ENCODE measurements around the gene IDUA. TPM values are rescaled to one million over a fixed set of nuclear protein-coding genes. Genes with fewer than 3 reads are reported as not detected.

Gene IDUA
- total and polyA plus RNA-seq, 2 donors (not counting 1 experiment from before 2014, with no cell fraction given): 57.0 to 67.4 TPM

DNA sequence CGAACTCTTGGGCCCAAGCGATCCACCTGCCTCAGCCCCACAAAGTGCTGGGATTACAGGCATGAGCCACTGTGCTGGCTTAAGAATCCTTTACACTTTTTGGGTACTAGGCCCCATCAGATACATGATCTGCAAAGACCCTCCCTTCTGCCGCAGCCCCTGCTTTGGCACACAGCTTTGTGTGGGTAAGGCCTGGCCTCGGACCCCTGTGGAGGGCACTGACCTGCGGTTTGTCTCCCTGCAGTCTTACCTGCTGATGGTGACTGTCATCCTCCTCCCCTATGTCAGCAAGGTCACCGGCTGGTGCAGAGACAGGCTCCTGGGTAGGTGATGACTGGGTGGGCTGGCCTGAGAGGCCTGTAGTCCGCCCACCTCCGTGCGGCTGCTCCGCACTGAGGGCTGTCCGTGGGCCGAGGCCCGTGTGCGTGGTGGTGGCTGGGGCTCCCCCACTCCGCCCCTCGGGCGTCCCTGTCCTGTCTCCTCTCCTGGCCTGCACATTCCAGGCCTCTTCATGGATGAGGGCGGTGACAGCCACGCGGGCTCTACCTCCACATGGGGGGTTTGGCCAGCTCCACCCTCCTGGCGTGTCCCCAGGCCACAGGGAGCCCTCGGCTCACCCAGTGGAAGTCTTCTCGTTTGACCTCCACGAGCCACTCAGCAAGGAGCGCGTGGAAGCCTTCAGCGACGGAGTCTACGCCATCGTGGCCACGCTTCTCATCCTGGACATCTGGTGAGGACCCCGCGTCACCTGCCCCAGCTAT, 31.5 kb upstream of the IDUA start:
- peaks cover 1% of the 10 kb centered on the region for H3K4me1 Mint-ChIP-seq

More for the DNA sequence above, 31.5 kb upstream of the IDUA start:
- no peaks in the 10 kb centered on the region for H3K27me3 Mint-ChIP-seq
- H3K27ac Mint-ChIP-seq: no peak overlapping the region
- H3K4me3 Mint-ChIP-seq: no peak overlapping the region
- intact Hi-C loops (cut with micrococcal nuclease): no loop called here
- ATAC-seq (ENCODE audit: low read depth): no peak
- Histone ChIP-seq H4K20me1 (ENCODE audit: control insufficient read depth, insufficient read depth, low read length, poor library complexity, severe bottlenecking) (peaks cover 13% of the 10 kb centered on the region), H2AFZ (ENCODE audit: insufficient read depth, low read depth, low read length, poor library complexity, severe bottlenecking) (no peak overlapping the region), H3K4me2 (replicated peaks; ENCODE audit: low read depth, low read length, poor library complexity, severe bottlenecking) (no peak overlapping the region), H3K9me3 (ENCODE audit: control extremely low read depth in 1 of 3, control insufficient read depth in 2 of 3, insufficient read depth in 1 of 3, low read length in 2 of 3) (peaks cover 0 to 5% (median 0%) of the 10 kb centered on the region in 3 donors), H3K4me3 (ENCODE audit: control extremely low read depth in 1 of 5, extremely low read depth in 1 of 5, insufficient read depth in 1 of 5, low read depth in 2 of 5, low read length in 4 of 5) (no peak overlapping the region), H3K27ac (ENCODE audit: low read length in 2 of 2) (no peak overlapping the region), H3K27me3 (replicated peaks in 1 of 4; ENCODE audit: control extremely low read depth in 1 of 4, control insufficient read depth in 3 of 4, insufficient read depth in 4 of 4, low read length in 3 of 4) (no peaks in the 10 kb centered on the region), H3K36me3 (replicated peaks in 1 of 2; ENCODE audit: control extremely low read depth in 1 of 2, control insufficient read depth in 1 of 2, extremely low read depth in 1 of 2, insufficient read depth in 2 of 2, low read length in 1 of 2) (peaks cover 0 to 26% of the 10 kb centered on the region in 2 experiments), H3K4me1 (ENCODE audit: control insufficient read depth in 2 of 2, insufficient read depth in 2 of 2, low read length in 2 of 2) (no peaks in the 10 kb centered on the region), H3K9ac (ENCODE audit: low read length) (no peak overlapping the region), H3K79me2 (ENCODE audit: control insufficient read depth, insufficient read depth, low read length) (no peaks in the 10 kb centered on the region)
- POLR2A ChIA-PET: no interaction called here
- CTCF ChIA-PET: no interaction called here
- H3K9me3 Mint-ChIP-seq (ENCODE audit: insufficient read depth): no peaks in the 10 kb centered on the region
- WGBS (ENCODE audit: insufficient coverage): 97% methylated on average over 30 of the region's 33 CpGs
- DNase-seq: no peak
- TF ChIP-seq EZH2 (IDR thresholded peaks at IDR 0.05; ENCODE audit: borderline replicate concordance, insufficient read depth, low read depth, low read length, poor library complexity, severe bottlenecking) (no peak), CTCF (IDR thresholded peaks at IDR 0.05) (no peak)

Measured in B cell (primary cell).